CD4-positive, alpha-beta T cell treated with Interleukin-10 for 1 hour (primary cell): ENCODE data around the gene SCAP.
A peak's percentile ranks its signal among the peaks of the same experiment; 100 is the strongest.

ENCODE experiments used
- DNase-seq: peaks from one replicate; pipeline ENCODE4 v3.0.0-alpha.2; 2020

SCAP gene

GRCh38 chr3:47429476-47430270, 46.1 kb downstream of the SCAP start:
- DNase-seq = no peak

GRCh38 chr3:47428662-47429061, 47.1 kb downstream of the SCAP start:
- no peak for DNase-seq

- no peak for DNase-seq
Observed at GRCh38 chr3:47427866-47428265, 47.9 kb downstream of the SCAP start.

GRCh38 chr3:47425959-47426358, 49.8 kb downstream of the SCAP start:
- no peak for DNase-seq

- no peak for DNase-seq
Observed at GRCh38 chr3:47425383-47425778, 50.4 kb downstream of the SCAP start.

GRCh38 chr3:47424434-47425382, 51.0 kb downstream of the SCAP start:
- DNase-seq = no peak

GRCh38 chr3:47423548-47424145, 52.1 kb downstream of the SCAP start:
- DNase-seq = no peak

GRCh38 chr3:47422743-47423142, 53.0 kb downstream of the SCAP start:
- DNase-seq = no peak

- peak; percentile 8 for DNase-seq
Observed at GRCh38 chr3:47421741-47422649, 53.7 kb downstream of the SCAP start.

GRCh38 chr3:47420511-47421484, 54.9 kb downstream of the SCAP start:
- peak; percentile 91 for DNase-seq

GRCh38 chr3:47420044-47420430, 55.7 kb downstream of the SCAP start:
- no peak for DNase-seq

GRCh38 chr3:47419083-47420043, 56.4 kb downstream of the SCAP start:
- DNase-seq = no peak

- no peak for DNase-seq
Observed at GRCh38 chr3:47418167-47419082, 57.3 kb downstream of the SCAP start.

- DNase-seq = no peak
Observed at GRCh38 chr3:47416041-47416440, 59.7 kb downstream of the SCAP start.

- no peak for DNase-seq
Observed at GRCh38 chr3:47414666-47415587, 60.8 kb downstream of the SCAP start.

GRCh38 chr3:47414161-47414564, 61.6 kb downstream of the SCAP start:
- no peak for DNase-seq

GRCh38 chr3:47413751-47414150, 62.0 kb downstream of the SCAP start:
- no peak for DNase-seq
